GM19099 (cell line): ENCODE results near the gene KRTAP9-9.

ENCODE experiments used
- POLR2A ChIP-seq: IDR thresholded peaks from 3 replicates; pipeline ENCODE4 v1.6.1; 2011; ENCODE audit warnings: low read depth; ENCODE audit not compliant: insufficient read length; ENCODE audit errors: extremely low read depth

KRTAP9-9 gene

GRCh38 chr17:41301204-41301790 lies 46.1 kb downstream of the KRTAP9-9 start:
- TF ChIP-seq POLR2A = no peak

GRCh38 chr17:41301916-41302901 lies 47.0 kb downstream of the KRTAP9-9 start, which contains the start of gene KRTAP29-1:
TSS of gene KRTAP29-1 (minus strand) at chr17:41302851. CDS start at chr17:41302851, 0 bp downstream.
- TF ChIP-seq POLR2A = no peak

DNA sequence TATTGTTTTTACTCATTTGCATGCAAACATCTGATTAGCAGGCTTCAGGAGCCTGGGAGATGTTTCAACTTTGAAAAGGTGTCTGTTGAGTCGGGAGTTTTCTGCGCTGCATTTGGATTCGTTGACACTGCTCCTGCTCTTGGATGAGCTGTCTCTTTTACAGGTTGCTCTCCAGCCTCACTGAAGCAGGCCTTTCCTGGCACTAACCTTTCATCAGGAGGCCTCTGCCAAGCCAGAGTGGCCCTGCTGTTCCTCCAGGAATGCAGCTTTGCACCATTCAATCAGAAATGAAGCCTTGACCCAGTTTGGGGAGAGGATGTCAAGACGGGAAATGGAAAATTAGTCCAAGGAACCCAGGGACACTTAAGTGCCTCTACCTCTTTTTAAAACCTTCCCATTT lies 47.8 kb downstream of the KRTAP9-9 start:
- TF ChIP-seq POLR2A = no peak

GRCh38 chr17:41304091-41304490 lies 48.9 kb downstream of the KRTAP9-9 start:
- TF ChIP-seq POLR2A = no peak
